LoVo (cell line): Measurements from ENCODE around the gene PRKAA1.
"Not testable (repeated sequence)": the region's sequence is repeated elsewhere in the genome, so short reads cannot be mapped to it uniquely, and the experiment has no call there.

Experiments used
- DNase-seq: peaks from one replicate; pipeline ENCODE4 v3.0.0-alpha.2; 2016; ENCODE audit warnings: low spot score

The PRKAA1 gene

DNA sequence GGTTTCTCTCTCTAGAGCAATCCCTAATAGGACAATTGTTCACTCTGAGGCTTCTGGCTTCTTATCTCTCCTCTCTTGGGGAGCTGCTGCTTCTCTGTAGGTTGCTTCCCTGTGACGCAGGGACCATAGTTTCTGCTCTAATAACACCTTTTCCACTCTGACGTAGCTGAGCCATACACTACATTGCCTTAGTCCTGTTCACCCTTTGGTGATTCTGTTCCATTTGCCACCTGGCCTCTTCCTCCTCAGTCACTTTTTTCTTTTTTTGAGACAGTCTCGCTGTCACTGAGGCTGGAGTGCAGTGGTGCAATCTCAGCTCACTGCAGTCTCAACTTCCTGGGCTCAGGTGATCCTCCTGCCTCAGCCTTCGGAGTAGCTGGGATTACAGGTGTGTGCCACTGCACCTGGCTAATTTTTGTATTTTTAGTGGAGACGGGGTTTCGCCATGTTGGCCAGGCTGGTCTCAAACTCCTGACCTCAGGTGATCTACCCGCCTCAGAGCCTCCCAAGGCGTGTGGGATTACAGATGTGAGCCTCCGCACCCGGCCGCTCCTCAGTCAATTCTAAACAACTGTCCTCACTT lies 27.4 kb upstream of the PRKAA1 start:
- not testable (repeated sequence) for DNase-seq

DNA sequence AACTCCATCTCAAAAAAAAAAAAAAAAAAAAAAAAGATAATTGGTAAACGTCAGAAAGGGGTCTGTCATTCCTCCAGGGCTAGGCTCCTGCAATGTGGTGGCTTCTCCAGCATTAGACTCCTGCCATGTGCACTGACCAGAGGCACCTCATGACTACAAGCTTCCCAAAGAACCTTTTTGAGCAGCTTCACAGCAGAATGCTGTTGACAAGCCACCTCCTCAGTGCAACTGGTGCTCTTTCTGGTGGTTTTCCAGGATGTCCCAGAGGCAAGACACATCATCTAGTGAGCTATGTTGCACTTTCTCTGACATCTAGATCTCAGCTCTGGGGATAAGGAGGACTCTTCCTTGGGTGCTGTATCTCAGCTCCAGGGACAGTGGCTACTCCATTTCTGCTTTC lies 25.3 kb upstream of the PRKAA1 start:
- DNase-seq = no peak

DNA sequence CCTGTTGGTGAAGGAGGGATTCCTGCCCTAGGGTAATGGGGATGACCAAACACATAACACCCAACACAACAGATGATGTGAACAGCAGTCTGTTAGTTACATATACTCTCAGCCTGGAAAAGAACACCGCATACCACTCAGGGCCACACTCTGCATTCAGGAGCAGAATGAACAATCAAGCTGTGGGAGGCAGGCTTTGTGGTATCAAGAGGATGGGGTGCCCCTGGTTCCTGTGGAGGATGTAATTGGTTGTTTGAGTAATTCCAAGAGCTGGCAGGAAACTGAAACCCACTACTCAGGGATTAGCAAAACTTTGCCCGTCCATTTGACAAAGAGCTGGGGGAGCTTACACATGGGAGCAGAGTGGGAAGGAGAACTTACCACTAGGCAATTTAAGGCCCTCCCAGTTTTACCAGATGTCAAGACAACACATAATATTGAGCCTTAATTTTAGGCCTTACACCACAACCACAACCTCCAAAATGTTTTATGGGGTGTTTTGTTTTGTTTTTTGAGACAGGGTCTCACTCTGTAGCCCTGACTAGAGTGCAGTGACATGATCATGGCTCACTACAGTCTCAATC lies 15.6 kb upstream of the PRKAA1 start:
- DNase-seq = no peak

DNA sequence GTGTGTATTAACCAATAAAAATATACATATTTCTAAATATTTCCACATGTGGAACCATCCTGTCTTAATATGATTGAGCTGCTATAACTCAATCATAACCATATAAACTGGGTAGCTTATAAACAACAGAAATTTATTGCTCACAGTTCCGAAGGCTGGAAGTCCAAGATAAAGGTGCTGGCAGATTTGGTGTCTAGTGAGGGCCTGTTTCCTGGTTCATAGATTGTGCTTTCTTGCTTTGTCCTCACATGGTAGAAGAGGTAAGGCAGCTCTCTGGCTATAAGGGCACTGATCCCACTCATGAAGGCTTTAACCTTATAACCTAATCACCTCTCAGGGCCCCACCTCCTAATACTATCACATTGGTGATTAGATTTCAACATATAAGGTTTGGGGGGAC lies 14.0 kb upstream of the PRKAA1 start:
- no peak for DNase-seq

- DNase-seq = no peak
These were observed 3.8 kb upstream of the PRKAA1 start for GRCh38 chr5:40801771-40802562.

DNA sequence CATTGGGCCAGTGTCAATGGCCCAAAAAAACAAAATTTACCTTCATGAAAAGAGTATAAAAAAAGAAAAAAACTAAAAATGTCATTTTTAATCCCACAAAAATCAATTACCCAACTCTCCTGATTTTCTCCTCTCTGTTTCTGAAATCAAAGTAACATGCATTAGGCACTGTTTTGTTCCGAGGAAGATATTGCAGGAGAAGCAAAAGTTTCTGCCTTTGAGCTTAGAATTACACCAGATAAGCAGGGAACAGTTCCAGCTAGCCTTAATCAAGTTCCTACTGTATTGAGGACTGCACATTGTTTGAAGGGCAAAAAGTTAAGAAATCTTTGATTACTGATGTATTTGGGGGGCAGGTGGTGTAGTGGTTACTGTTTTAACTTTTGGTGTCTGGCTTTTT lies 1.1 kb upstream of the PRKAA1 start:
- DNase-seq = no peak

DNA sequence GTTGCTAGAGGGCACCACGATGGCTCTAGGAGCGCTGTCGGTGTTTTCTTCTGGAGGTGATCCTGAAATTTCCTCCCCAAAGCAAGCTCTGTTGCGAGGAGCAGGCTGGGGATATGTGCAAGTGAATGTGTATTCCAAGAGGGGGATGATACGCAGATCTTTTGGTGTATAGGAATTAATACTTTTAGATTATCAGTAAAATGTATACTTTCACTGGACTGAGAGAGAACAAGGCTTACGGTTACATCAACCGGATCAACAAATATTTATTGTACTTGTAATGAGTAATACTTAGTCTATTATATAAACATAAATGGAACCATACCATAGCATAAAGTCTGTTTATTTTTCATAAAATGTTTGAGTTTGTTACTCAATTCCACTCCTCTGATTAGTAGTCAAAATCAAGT lies 632 bp upstream of the PRKAA1 start:
- peak; percentile 67 for DNase-seq

GRCh38 chr5:40797273-40798011 lies 732 bp downstream of the PRKAA1 start:
- peak; percentile 76 for DNase-seq

DNA sequence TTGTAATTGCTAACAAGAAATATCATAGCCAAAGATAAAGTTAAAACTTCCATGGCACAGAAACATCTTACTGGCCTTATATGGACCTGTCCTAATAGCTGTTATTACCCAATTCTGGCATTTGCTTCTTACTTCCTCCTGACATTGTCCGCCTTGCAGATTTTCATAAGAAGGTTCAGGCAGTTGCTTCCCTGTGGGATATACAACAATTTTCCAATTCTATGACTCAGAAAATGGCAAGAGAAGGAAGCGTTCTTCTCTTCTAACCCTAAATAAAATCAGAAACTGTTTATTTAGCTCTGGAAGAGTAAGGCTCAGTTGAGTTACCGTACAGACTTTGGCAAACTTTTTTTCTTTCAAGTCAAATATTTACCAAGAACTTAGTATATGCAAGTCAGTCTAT lies 1.7 kb downstream of the PRKAA1 start:
- no peak for DNase-seq

DNA sequence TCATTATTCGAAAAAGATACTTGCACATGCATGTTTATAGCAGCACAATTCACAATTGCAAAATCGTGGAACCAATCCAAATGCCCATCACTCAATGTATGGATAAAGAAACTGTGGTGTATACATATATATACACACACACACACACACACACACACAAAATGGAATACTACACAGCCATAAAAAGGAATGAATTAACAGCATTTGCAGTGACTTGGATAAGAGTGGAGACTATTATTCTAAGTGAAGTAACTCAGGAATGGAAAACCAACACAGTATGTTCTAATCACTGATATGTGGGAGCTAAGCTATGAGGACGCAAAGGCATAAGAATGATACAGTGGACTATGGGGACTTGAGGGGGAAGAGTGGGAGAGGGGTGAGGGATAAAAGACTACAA lies 3.3 kb downstream of the PRKAA1 start:
- DNase-seq = not testable (repeated sequence)

- DNase-seq = not testable (repeated sequence)
These were observed 3.8 kb downstream of the PRKAA1 start for GRCh38 chr5:40794340-40794739.

DNA sequence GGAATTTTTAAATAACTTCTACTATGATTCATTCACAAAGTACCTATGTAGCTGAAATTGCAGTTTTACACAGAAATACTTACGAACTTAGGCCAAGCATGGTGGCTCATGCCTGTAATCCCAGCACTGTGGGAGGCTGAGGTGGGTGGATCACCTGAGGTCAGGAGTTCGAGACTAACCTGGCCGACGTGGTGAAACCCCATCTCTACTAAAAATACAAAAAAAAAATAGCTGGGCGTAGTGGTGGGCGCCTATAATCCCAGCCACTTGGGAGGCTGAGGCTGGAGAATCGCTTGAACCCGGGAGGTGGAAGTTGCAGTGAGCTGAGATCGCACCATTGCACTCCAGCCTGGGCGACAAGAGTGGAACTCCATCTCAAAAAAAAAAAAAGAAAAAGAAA lies 5.5 kb downstream of the PRKAA1 start:
- DNase-seq = not testable (repeated sequence)

- peak; percentile 33 for DNase-seq
These were observed 6.4 kb downstream of the PRKAA1 start for GRCh38 chr5:40791715-40792139.

DNA sequence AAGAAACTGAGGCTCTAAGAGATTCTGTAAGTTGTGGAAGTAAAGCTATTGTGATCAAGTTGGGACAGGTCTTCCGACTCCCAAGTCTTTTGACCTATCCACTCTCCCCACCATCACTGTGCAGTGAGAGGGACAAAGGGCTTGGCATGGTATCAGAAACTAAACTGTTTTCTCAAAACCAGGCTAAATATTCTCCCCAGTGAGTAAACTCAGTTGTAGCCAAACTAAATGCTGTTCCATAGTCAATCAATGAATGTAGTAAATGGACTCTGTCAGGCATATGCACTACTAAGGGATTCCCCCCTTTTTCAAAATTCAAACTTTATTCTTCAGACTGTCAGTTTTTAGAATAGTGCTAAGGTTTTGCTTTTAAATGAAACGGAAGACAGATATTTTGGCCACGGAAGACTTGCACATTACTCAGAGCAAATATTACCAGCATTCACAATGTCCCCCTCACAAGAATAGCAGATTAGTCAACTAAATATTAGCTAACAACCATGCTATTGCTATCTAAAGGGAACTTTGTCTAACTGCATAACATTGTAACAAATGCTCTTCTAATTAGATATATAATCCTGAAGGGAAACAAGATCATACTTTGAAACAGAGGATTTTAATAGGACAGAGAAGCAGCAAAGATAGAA lies 7.1 kb downstream of the PRKAA1 start:
- no peak for DNase-seq

DNA sequence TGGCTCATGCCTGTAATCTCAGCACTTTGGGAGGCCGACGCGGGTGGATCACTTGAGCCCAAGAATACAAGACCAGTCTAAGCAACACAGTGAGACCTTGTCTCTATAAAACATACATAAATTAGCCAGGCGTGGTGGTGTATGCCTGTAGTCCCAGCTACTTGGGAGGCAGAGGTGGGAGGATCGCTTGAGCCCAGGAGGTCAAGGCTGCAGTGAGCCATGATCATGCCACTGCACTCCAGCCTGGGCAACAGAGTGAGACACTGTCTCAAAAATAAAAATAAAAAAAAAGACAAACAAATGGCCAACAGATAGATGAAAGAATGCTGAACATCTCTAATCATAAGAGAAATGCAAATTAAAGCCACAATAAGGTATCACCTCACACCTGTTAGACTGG lies 9.2 kb downstream of the PRKAA1 start:
- not testable (repeated sequence) for DNase-seq

GRCh38 chr5:40787986-40788385 lies 10.2 kb downstream of the PRKAA1 start:
- no peak for DNase-seq

- not testable (repeated sequence) for DNase-seq
These were observed 11.5 kb downstream of the PRKAA1 start for GRCh38 chr5:40786664-40787063.

GRCh38 chr5:40784916-40785315 lies 13.3 kb downstream of the PRKAA1 start:
- no peak for DNase-seq

DNA sequence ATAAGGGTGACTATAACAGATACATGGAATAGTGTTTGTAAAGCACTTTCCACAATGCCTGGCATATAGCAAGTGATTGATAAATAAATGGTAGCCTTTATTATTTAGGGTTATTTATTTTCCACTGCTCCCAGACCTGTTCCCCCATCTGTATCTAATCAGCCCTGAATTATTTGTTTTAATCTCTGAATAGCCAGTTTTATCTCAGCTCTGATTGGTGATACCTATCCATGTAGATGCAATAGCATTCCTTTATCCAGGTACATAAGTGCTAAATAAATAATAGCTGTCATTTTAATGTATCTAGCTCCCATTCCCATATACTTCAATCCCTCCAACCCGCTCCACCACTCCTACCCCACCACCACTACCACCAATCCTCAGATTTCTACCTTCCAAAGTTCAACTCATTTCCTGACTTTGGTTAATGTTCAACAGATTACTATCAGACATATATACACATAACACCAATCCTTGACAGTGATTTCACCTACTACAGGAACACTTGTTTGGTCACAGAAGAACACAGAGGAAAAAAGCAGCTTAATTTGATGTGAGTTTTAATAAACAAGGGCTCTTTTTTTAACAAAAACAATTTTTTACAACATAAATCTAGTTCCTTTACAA lies 14.0 kb downstream of the PRKAA1 start:
- peak; percentile 73 for DNase-seq

GRCh38 chr5:40781843-40782409 lies 16.2 kb downstream of the PRKAA1 start:
- DNase-seq = no peak

GRCh38 chr5:40780858-40781257 lies 17.3 kb downstream of the PRKAA1 start:
- DNase-seq = no peak
